HFF-Myc (cell line): ENCODE results near the gene LAIR1.

Experiments
- DNase-seq: peaks from one replicate; pipeline ENCODE4 v3.0.0-alpha.2; 2011; ENCODE audit warnings: low read depth; ENCODE audit errors: extremely low read depth
- H3K4me3 ChIP-seq: replicated peaks from 2 replicates; pipeline ENCODE4 v1.5.1; 2011; ENCODE audit warnings: low read depth, mild to moderate bottlenecking, control low read depth, low read length
- CTCF ChIP-seq: IDR thresholded peaks from 2 replicates; pipeline ENCODE4 v1.5.1; 2012; ENCODE audit warnings: mild to moderate bottlenecking, low read depth, low read length, control low read depth; ENCODE audit errors: missing control alignments

Gene LAIR1

GRCh38 chr19:54354761-54355160 is 10.0 kb downstream of the LAIR1 start:
- no peak for TF ChIP-seq CTCF
- no peak overlapping the region for H3K4me3 ChIP-seq
- no peak for DNase-seq

GRCh38 chr19:54352546-54352945 is 12.2 kb downstream of the LAIR1 start:
- no peak for TF ChIP-seq CTCF
- no peak overlapping the region for H3K4me3 ChIP-seq
- DNase-seq = no peak

GRCh38 chr19:54352041-54352440 is 12.7 kb downstream of the LAIR1 start:
- no peak for TF ChIP-seq CTCF

GRCh38 chr19:54351474-54351873 is 13.3 kb downstream of the LAIR1 start:
- DNase-seq = no peak
- no peak for TF ChIP-seq CTCF
- H3K4me3 ChIP-seq = no peak overlapping the region

More at GRCh38 chr19:54352041-54352440, 12.7 kb downstream of the LAIR1 start:
- DNase-seq = no peak
- H3K4me3 ChIP-seq = no peak overlapping the region

GRCh38 chr19:54345938-54346386 is 18.8 kb downstream of the LAIR1 start:
- no peak overlapping the region for H3K4me3 ChIP-seq
- TF ChIP-seq CTCF = no peak
- DNase-seq = no peak

GRCh38 chr19:54343868-54344267 is 20.9 kb downstream of the LAIR1 start:
- TF ChIP-seq CTCF = no peak
- no peak for DNase-seq
- no peak overlapping the region for H3K4me3 ChIP-seq

- no peak overlapping the region for H3K4me3 ChIP-seq
- no peak for TF ChIP-seq CTCF
- no peak for DNase-seq
These were observed 23.4 kb downstream of the LAIR1 start for GRCh38 chr19:54341295-54341694.
